GM19193 (cell line): ENCODE data around the gene SYNPO2.

Experiments
- POLR2A ChIP-seq: IDR thresholded peaks from 4 replicates; pipeline ENCODE4 v1.6.1; 2011; ENCODE audit not compliant: insufficient read depth, insufficient read length; ENCODE audit errors: extremely low read depth

The SYNPO2 gene

DNA sequence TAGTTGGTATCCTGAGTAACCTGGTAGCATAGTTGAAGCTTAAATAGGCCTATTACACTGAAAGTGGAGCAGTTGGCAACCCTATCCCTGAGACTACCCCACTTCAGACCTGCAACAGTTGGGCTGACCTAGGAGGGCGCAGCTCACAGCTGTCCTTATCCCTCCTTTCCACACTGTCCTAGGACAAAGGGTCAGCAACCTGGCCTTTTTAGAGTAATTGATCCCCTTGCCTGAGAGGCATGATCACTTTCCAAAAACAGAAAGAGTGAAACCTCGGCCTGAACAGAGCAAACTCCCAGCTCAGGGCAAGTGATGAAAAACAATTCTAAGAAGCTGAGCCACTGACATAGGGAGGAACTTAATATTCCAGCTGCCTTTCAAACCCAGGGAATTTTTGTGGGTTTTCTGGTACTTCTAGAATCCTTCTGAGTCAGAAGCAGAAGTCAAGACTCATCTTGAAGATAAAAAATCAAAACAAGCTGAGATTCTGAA, 152.1 kb downstream of the SYNPO2 start:
- TF ChIP-seq POLR2A: no peak

DNA sequence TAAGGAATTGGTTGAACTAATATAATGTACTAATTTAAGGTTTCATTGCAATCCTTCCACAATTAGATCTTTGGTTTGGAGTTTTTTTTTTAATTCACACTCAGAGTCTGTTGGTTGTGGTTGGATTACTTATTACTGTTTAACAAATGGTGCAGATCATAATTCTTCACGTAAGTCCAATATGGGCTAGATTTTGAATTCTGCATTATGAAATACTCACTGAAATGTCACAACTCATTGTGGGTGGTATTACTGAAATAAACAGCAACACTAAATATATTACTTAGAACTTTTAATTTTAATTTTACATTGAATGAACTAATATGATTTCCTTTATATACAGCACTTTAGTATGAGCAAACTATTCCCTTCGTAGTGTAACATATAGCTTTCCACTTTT, 152.7 kb downstream of the SYNPO2 start:
- TF ChIP-seq POLR2A: no peak

DNA sequence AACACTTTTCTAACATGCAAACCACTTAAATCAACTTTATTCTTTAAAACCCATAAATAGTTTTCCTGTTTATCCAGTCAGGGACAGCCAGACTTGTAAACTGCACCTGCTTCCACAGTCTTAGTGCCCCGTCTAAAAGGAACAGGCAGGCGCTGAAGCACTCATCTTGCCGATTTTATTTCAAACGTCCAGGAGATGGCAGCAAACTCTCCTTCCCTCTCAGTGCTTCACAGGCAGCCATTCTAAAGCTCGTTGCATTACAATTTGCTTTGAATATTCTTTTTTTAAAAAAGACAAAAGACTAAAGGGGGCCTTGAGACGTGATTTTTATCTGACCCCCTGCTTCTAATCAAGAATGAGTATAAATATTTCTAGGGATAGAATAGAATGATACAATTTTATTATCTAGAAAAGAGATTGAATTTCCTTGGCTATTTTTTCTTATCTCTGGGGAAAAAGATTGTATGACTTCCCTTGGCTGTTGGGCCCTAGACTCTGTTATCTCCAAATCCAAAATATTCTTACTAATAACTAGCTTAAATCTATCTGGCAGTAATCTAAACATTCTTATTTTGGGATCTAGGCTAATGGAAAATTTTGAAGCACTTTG, 153.4 kb downstream of the SYNPO2 start:
- TF ChIP-seq POLR2A: no peak

DNA sequence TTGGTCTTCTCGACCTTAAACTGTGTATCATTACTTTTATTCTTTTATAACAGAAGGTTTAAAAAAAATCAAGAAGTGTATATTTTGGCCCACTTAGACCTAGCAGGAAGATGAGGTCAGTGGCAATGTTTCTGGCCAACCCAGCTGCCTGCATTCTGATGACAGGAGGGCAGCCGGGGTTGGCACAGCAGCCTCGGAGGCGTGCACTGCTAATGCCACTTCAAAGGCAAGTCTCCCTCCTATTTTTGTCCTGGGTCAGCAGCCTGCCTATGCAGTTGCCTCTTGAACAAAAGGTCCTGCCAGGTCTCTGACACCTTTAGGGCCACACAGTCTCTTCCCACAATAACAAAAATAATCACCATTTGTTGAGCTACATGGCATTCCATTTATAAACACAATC, 157.6 kb downstream of the SYNPO2 start:
- TF ChIP-seq POLR2A: no peak

DNA sequence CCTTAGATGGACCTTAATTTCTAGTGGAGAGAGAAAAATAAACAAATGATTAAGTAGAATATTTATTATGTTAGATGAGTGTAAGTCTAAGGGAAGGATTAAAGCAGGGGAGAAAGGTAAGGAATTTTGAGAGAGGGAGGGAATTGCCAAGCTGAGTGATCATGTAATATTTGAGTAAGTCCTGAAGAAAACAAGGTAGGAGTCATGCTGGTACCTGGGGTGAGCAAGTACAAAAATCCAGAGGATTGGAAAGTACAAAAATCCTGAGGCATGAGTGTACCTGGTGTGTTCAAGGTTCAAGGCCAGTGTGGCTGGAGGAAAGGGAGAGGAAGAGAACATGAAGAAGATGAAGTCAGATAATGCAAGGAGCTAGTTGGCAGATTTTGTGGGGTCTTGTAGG, 159.8 kb downstream of the SYNPO2 start:
- no peak for TF ChIP-seq POLR2A

DNA sequence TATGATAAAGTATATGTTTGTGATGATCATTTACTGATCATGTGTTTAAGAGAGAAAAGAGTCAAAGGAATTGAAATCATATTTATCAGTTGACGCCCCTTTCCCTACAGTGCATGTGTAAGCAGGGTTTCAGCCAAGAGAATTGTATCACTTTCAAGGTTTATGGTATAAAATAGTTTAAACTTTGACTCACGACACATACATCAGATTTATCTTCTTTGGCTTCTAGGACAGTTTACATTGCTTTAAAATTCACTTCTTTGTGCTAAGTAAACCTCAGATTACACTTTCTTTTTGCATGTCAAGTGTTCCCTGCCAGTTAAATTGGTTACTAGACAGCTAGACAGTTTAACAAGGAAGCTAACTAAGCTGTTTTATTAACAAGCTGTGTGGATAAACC, 160.7 kb downstream of the SYNPO2 start:
- TF ChIP-seq POLR2A: no peak

DNA sequence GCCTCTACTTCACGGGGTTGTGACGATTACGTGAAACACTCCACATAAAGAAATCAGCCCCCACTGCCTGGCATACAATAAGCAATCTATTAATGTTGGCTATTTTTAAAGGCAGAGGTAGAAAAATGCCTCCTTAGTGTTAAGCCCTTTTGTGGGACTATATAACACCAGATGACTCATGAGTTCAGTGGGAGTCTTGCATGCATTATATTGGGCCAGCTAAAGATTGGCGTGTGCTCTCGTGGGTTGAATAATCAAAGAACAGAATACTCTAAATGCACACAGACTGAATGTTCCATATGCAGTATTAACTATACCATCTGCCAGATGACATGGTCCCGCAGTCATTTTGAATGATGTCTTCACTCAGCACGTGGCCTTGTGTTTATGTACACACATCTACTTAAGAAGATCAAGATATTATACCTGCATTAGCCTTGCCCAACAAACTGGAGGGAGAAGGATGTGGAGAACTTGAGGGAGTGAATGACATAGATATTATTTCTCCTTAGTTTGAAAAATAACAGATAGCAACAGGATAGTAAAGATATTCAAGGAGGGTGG, 162.0 kb downstream of the SYNPO2 start:
- no peak for TF ChIP-seq POLR2A

DNA sequence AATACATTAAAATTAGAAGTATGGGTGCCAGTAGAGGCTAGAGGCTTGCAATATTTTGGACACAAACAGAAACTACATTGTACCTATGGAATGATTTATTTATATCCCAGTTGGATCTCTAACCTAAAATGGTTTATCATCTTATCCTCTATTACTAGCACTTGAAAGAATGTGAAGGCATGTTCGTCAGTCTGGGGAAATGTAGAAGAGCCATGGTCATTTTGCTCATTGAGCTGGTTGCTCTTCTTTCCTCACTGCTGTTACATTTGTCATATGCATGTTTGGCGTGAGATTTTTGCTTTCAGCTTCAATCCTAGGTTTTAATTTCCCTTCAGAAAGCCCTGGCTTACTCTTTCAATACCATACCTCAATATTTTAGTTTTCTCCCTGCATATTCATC, 164.6 kb downstream of the SYNPO2 start:
- TF ChIP-seq POLR2A: no peak

DNA sequence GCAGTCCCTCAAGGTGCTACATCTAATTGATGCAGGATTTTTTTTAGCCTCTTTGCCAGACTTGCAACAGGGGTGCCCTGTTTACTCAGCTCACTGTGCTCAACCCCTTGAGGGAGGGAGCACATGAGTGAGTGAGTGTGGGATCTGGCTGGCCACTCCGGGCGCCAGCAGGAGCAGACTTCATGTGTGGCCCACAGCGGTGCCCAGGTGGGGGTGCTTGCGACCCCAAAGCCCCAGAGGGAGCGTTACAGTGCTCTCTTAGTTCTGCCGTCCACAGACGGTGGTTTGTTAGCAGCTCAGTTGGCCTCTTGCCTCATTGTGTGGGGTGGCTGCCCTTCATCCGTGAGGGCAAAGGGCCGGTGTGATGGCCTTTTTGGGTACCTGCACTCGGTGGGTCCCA, 165.3 kb downstream of the SYNPO2 start:
- no peak for TF ChIP-seq POLR2A

DNA sequence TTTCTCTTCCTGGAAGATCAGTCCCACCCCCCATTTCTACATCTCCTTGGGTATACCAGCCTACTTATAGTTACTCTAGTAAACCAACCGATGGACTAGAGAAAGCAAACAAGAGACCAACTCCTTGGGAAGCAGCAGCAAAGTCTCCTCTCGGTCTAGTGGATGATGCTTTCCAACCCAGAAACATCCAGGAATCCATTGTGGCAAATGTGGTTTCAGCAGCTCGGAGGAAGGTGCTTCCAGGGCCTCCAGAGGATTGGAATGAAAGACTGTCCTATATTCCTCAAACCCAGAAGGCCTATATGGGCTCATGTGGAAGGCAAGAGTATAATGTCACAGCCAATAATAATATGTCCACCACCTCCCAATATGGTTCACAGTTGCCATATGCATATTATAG, 168.8 kb downstream of the SYNPO2 start:
- TF ChIP-seq POLR2A: no peak

DNA sequence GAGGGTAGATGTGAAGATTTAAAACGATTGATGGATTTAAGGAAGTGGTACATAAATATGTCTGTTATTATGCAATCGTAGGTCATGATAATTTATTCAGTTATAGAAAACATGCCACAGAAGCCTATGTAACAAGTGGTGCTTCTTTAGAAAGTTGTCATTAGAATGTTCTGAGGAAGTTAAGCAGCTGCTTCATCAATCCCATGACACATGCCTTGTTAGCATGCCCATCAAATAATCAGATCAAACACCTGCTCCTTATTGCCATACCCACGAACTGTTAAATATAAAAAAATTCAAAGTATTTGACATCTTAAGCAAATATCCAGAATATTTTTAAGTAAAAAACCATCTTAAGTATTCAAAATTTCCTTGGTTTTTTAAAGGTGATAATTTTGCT, 170.6 kb downstream of the SYNPO2 start:
- TF ChIP-seq POLR2A: no peak

DNA sequence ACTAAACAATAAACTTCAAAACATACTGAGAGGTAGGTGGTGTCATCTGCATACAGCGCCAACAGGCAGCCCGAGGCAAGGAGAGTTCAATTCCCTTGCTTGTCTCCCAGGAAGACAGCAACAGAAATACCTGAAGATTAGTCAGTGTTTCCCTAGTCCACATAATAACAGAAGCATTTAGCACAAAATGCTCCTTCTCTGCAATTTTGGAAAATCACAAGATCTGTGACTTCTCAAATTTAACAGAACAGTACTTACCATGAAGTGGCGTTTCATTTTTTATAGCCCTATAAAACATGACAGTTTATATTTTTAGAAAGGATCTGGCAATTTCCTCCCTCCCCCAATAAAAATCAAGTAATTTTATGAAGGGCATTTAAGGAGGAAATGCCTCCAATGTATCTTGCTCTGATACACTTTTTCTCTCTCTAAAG, 179.9 kb downstream of the SYNPO2 start:
- no peak for TF ChIP-seq POLR2A

DNA sequence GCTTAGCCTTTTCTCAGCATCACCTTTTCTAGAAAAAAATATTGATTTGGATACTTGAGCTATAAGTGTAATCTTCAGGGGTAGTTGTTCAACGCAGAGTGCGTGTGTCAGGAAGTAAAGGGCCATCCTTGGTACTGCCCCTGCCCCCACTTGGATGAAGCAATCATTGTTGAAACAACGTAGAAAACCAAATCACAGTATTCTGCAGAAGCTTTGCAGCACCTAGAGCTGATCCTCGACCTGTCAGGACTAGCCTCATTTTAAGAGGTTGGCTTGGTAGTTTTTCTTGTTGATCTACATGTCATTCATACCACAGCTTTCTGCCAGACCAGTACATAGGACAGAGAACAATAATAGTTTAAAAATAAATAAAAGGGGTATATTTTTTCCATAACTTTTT, 181.6 kb downstream of the SYNPO2 start:
- TF ChIP-seq POLR2A: no peak

DNA sequence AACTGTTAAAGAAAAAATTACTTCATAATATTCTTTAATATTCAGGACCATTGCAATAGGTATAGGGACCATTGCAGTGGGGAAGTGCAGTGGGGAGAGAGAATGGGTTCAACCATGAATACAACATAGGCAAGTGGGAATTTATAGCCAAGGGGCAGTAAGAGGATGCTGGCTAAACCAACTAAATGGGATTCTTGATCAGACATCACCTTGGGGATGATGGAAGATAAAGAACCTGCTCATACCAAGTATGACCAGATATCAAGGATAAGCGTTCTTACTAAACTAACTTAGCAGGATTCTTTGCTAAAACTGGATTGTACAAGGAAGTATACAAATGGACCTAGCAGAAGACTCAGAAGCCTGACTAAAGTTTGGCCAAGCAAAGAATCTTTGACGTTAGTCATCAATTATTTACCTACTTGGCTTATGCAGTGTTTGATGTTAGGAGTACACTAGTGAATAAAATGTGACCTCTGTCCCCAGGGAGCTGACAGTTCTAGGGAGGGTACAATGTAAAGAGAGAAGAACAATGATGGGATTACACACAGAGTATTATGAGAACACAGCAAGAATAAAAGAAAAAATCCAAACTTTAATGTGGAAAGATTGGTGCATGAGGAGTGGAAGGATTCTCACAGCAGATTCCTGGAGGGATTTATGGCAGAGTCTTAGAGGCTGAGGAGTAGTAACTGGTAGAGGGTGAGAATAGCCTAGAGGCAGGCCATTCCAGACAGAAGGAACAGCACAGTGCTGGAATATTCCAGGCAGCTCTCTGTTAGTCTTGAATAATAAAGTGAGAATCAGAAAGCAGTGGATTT, 192.3 kb downstream of the SYNPO2 start:
- no peak for TF ChIP-seq POLR2A

DNA sequence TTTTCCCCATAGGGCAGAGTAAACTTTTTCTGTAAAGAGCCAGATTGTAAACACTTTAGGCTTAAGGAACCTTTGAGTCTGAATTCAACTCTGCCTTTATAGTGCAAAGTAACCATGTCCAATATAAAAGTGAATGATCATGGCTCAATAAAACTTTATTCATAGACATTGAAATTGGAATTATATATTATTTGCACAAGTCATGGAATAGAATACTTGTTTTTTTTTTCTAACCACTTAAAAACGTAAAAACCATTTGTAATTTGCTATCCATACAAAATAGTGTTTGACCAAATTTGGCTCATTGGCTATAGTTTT, 192.8 kb downstream of the SYNPO2 start:
- TF ChIP-seq POLR2A: no peak

DNA sequence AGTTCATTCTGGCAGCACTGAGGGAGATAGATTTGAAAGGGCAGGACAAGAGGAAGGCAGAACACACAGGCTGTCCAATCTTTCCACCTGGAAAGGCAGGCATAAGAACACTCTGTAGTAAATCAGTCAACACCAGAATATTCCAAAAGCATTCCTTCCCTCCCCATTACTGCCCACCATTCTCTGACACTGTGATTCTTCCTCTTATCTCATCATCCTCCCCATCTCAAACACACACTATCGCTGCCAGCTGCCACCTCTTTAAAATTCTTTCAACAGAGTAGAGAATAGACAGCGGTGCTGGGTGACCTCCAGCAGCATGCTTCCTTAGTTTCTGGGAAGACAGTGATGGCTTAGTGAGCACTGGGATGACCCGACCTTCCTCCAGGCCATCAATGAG, 193.3 kb downstream of the SYNPO2 start:
- TF ChIP-seq POLR2A: no peak
